HG02938 (cell line): ENCODE results near the gene ZNF688.
A peak's percentile ranks its signal among the peaks of the same experiment; 100 is the strongest.

Source experiments
- ATAC-seq: cut with Tn5 transposase; IDR thresholded peaks from one replicate; pipeline ENCODE4 v1.9.1; 2021; ENCODE audit warnings: mild to moderate bottlenecking, moderate library complexity; ENCODE audit not compliant: unreplicated experiment

Gene ZNF688

DNA sequence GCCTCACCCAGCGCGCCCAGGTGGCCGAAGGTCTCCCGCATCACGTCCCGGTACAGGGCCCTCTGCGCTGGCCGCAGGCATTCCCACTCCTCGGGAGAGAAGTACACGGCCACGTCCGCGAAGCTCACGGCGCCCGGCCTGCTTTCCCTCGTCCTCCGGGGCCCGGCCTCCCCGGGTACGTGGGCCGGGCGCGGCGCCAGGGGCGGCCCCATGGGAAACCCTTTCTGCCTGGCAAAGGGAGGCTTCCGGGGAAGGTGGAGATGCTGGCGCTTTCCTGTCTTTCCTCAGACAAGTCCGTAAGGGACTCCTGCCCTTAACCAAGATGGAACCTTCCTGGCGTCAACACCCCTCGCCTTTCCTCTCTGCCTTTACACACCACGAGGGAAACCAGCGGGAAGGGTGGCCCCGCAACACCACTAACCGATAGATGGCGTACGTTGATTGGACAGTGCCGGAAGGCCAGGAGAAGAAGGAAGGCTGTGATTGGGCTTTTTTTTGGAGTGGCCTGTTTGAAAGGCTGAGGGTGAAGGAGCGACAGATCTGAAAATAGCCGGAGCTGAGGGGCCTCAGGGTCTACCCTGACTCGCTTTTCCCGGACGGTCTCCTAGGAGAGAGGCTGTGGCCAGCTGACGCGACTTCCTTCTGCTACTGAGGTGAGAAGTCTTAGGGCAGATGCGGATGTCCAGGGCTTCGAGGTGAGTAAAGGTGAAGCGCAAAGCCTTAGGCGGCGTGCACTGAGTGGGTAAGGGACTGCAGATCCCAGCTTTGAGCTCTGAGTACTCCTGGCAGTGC is 14.1 kb upstream of the ZNF688 start, which contains the start of gene ZNF785:
Gene ZNF785 (minus strand): TSS at position 298 of the 792 bp plus-strand sequence. CDS start 86 bp downstream, at position 212.
- ATAC-seq: peak; percentile 88

DNA sequence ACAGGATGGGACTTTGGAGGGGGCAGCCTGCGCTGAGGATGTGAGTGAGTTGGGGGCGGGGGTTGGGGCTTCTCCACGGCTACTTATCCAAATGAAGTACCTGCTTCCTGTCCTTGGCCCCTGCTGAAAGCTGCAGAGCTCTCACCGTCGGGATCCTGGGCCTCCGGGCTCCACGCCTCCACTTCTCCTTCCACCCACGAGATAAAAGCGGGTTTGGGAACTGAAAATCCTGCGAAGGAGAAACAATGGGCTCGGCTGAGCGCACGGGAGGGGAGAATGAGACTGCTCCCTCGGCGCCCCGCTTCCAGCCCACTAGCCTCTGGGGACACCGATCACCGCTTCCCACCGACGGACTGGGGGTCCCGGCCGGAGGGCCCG is 13.5 kb upstream of the ZNF688 start:
- no peak for ATAC-seq

DNA sequence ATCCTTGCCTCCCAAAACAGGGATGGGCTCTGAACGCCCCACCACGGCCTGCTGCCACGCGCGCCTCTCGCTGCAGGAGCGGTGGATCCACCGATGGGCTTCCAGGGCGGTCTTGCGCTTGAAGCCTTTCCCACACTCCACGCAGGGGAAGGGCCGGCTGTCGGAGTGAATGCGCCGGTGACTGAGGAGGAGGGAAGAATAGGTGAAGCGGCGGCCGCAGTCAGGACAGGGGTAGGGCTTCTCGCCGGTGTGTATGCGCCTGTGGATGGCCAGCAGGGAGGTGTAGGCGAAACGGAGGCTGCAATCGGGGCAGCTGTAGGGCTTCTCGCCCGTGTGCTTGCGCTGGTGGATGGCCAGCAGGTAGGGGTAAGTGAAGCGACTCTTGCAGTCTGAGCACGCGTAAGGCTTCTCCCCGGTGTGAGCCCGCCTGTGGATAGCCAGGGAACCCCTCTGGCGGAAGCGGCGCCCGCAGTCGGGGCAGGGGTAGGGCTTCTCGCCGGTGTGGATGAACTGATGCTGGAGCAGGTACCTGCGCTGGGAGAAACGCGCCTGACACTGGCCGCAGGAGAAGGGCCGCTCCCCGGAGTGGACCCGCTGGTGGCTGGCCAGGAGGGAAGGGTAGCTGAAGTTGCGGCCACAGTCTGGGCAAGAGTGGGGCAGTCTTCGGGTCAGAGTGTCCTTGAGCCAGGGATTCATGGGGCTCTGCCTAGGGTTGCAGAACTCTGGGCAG is 11.3 kb upstream of the ZNF688 start:
- no peak for ATAC-seq

- ATAC-seq: no peak
These were observed 9.9 kb upstream of the ZNF688 start for GRCh38 chr16:30581457-30581856.

GRCh38 chr16:30574678-30575077 is 3.2 kb upstream of the ZNF688 start:
- no peak for ATAC-seq

DNA sequence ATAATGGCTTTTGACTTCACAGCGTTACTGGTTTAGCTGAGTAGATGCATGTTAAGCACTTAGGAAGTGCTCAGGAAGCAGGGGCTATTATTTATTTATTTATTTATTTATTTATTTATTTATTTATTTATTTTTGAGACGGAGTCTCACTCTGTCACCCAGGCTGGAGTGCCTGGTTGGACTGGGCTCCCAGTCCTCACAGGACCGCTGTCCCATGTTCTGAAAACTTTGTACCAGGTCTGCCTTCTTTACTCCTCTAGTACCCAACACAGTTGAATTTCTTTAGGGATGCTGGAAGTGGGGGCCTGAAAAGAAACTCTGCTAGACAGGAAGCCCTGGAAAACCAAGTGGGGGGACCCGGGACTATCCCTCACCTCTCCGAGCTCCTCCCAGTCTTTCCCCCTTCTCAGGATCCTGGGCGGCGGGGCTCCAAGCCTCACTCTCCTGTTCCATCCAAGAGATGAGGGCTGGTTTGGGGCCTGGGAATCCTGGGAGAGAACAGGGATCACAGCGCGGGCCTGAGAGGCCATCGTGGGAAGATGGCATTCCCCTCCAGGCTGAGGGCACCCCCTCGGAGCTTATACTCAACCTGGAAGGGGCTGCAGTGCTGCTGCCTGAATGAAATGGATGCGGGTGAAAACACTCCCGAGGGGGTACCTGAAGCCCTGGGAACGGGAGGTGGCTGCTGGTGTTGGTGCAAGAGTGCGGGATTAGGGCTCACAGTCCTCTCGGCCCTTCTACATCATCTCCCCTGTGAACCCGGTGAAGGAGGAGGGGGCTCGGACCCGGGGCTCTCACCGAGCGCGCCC is 674 bp downstream of the ZNF688 start:
- ATAC-seq: no peak

DNA sequence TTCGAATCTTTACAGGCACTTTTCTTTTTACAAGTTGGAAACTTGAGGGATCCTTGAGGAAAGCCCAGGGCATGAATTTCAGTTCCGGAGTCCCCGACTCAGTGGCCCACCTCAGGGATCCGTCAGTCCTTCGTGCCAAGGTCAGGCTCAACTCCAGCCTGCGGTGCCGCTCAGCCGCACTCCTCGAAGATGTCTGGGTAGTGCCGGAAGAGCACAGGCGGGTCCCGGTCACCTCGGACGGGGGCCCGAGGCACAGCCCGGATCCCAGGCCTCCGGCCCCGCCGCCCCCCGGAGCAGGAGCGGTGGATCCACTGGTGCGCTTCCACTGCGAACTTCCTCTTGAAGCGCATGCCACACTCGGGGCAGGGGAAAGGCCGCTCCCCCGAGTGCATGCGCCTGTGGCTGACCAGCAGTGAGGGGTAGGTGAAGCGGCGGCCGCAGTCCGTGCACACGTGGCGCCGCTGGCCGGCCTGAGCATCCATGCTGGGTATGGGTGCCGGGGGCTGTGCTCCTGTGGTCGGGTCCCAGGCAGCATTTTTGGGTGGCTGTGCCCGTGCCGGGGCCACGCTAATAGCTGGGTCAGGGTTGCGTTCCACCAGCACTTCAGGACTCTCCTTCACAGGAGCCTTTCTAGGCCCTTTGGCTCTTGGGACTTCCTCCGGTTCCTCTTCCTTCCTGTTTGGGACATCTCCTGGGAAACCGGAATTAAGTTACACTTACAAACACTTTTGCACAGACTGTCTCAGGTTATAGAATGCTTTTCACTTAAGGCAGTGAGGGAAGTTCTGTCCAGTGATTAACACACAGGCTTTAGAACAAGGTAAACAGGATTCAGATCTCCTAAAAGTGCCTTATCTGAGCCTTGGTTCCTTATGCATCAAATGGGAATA is 1.5 kb downstream of the ZNF688 start:
- no peak for ATAC-seq

- no peak for ATAC-seq
These were observed 2.2 kb downstream of the ZNF688 start for GRCh38 chr16:30569281-30569680.

- no peak for ATAC-seq
These were observed 3.4 kb downstream of the ZNF688 start for GRCh38 chr16:30567991-30568638.

DNA sequence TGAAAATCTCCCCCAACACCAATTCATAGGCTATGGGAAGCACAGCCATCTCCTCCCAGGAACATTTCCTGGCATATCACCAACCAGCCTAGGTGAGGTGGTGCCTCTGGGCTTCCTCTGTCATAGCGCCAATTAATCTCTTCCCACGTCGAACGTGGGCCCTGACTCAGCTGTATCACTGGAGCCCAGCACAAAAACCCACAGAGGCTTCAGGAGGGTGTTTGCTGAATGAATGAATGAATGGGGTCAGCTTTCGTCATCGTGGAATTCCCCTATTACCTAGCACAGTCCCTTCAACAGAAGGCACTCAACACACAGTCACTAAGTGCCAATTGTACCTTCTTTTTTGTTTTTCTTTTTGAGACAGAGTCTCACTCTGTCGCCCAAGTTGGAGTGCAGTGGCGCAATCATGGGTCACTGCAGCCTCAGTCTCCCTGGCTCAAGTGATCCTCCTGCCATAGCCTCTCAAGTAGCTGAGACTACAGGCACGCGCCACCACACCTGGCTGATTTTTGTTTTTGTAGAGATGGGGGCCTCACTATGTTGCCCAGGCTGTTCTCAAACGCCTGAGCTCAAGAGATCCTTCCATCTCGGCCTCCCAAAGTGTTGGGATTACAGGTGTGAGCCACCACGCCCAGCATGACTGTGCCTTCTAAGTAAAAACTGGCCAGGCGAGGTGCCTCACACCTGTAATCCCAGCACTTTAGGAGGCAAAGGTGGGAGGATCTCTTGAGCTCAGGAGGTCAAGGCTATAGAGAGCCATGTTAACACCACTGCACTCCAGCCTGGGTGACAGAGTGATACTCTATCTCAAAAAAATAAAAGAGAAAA is 4.1 kb downstream of the ZNF688 start:
- no peak for ATAC-seq

DNA sequence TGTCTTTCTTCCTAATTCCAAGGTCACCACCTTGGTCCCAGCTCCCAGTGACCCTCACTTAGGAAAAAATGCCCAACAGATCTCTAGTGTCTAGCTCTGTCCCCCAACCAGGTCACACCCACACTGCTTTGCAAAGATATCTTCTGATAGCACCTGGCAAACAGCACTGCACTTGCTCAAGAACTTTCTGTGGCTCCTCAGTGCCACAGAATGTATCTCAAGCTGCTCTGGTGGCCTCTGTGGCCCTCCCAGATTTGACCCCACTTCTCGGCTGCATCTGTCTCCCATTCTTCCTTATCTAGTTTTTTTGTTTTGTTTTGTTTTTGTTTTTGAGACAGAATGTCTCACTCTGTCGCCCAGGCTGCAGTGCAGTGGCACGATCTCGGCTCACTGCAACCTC is 5.0 kb downstream of the ZNF688 start:
- no peak for ATAC-seq

- ATAC-seq: no peak
These were observed 5.5 kb downstream of the ZNF688 start for GRCh38 chr16:30565984-30566383.

DNA sequence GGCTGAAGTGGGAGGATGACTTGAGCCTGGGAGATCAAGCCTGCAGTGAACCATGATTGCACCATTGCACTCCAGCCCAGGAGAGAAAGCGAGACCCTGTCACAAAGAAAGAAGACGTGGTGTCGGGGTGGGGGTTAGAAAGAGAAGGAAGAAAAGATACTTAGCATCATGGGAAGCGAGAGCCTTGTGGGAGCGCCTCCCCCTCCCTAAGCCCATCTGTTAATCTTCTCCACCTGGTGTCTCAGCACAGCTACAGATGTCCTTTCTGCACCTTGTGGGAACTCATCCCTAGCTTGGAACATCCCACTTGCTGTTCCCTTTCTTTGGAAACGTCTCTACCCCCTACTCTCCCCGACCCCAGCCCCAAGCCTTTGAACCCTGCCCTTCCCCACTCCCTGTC is 6.0 kb downstream of the ZNF688 start:
- ATAC-seq: no peak

GRCh38 chr16:30562021-30562420 is 9.5 kb downstream of the ZNF688 start:
- no peak for ATAC-seq

GRCh38 chr16:30561089-30561816 is 10.3 kb downstream of the ZNF688 start:
- no peak for ATAC-seq

- ATAC-seq: no peak
These were observed 11.8 kb downstream of the ZNF688 start for GRCh38 chr16:30559690-30560089.

DNA sequence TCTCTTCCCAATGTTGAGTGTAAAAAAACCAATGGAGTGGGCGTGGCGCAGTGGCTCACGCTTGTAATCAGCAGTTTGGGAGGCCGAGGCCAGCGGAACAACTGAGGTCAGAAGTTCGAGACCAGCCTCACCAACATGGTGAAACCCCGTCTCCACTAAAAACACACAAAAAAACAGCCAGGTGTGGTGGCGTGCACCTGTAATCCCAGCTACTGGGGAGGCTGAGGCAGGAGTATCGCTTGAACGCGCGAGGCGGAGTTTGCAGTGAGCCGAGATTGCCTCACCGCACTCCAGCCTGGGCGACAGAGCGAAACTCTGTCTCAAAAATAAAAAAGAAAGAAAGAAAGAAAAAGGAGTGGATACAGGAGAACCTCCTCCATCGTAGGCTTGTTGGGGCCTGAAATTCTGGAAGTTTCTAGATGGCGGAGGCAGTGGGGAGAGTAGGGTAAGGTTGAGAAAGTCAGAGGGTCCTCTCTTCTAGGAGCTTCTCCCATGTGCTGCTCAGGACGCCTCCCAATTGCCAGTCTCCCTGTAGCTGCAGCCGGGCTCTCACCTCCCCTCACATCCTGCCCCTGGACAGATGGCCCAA is 12.6 kb downstream of the ZNF688 start:
- no peak for ATAC-seq
